CD4-positive, alpha-beta T cell treated with Interferon alpha-2 for 1 hour (primary cell): ENCODE results near the gene ARHGEF28.

Experiments
- DNase-seq, 2 donors: peaks; one replicate each; pipeline ENCODE4 v3.0.0-alpha.2; 2020 to 2022

Gene ARHGEF28

DNA sequence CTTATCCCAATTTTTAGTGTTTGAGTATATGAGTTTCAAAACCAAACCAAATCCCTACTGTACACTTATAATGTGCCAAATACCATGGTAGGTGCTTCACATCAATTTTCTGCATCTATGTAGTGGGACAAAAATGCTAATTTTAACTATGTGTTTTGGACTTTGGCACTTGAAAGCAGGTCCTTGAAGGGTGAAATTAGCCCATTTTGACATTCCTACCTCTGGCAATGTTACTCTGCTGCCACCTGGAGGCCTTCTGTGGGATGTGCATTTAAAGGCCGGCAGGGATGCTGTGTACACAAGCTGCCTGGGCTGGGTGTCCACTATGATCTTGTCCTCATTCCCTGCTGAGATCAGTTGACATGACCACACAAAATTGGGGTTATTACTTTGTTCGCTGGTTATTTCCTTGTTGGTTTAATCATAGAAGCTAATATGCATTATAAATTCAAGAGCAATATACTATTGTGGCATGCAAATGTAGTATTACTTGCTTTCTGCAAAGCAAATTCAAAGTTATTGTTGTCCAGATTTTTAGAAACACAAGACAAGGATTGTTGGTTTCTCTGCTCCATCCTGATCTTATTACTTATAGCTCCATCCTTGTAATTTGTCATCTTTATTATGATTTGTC lies 166.8 kb downstream of the ARHGEF28 start:
- DNase-seq, result peak; percentile 54 to 68

GRCh38 chr5:73793911-73794310 lies 167.9 kb downstream of the ARHGEF28 start:
- DNase-seq, result no peak

GRCh38 chr5:73796164-73797131 lies 170.5 kb downstream of the ARHGEF28 start:
- peak in 1 of 2 donors; percentile 16 for DNase-seq

- DNase-seq, result no peak
These were observed 171.1 kb downstream of the ARHGEF28 start for GRCh38 chr5:73797132-73797510.

GRCh38 chr5:73799401-73799972 lies 173.5 kb downstream of the ARHGEF28 start:
- no peak for DNase-seq

GRCh38 chr5:73801686-73802085 lies 175.7 kb downstream of the ARHGEF28 start:
- DNase-seq, result no peak

GRCh38 chr5:73805449-73805848 lies 179.5 kb downstream of the ARHGEF28 start:
- DNase-seq, result no peak

GRCh38 chr5:73808911-73809310 lies 182.9 kb downstream of the ARHGEF28 start:
- DNase-seq, result no peak

DNA sequence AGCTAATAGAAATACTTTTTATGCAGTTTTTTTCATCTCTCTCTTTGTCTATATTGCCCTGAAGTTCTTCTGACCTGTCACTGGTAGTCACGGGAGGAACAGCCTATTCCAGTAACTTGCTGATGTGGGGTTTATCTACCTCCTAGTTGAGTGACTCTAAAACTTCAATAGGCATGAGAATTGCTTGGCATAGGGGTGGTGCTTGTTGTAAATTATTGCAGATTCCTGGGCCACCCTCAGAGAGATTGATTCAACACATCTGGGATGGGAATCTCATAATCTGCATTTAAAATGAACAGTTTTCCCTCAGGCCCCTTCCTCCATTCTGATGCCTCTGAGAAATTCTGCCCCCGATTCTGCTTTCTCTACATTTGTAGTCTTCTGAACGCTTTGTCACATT lies 184.4 kb downstream of the ARHGEF28 start:
- no peak for DNase-seq

GRCh38 chr5:73812457-73812856 lies 186.5 kb downstream of the ARHGEF28 start:
- DNase-seq, result no peak

DNA sequence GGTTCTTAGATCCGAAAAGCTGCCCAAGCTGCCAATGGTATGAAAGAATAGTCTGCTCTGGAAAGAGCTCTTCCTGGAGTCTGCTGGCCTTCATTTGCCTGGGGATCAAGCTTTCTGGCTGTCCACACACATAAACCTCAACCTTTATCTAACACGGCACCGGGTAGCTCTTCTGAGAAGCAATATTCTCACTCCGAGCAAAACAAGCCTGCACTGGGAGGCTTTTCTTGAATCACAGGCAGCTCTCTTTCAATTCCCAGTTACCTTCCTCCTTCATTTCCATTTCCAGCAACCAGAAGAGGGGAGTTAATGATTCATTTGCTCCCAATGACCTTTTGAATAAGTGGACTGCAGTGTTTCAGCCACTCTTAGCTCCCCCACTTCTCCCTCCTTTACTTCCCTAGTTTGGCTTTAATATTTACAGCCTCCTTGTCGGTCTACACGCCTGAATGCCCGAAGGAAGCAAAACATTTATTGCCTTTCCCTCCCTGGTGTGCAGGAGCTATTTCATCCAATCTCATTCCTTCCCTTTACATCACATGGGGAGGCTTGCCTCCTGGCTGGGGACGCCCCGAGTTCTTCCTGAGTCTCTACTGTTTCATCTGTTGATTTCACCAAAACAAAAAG lies 187.1 kb downstream of the ARHGEF28 start:
- no peak for DNase-seq

- DNase-seq, result no peak
These were observed 188.3 kb downstream of the ARHGEF28 start for GRCh38 chr5:73814233-73814846.

DNA sequence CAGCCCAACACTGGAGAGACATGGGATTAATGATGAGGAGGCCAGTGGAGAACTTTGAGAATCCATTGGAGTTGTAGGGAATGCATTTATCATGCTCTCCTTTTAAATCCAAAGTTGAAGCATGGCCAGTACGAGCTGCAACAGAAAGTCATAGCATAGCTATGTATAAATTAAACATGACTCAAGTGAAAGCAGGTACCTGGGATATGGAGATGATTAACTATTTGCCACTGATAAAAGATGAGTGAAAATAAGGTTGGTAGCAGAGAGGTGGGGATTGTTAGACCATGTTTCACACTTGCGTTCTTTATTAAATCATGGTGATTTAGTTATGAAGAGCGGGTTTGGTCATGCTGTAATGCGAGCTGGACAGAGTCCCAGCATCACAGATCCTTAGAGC lies 189.6 kb downstream of the ARHGEF28 start:
- DNase-seq, result no peak

DNA sequence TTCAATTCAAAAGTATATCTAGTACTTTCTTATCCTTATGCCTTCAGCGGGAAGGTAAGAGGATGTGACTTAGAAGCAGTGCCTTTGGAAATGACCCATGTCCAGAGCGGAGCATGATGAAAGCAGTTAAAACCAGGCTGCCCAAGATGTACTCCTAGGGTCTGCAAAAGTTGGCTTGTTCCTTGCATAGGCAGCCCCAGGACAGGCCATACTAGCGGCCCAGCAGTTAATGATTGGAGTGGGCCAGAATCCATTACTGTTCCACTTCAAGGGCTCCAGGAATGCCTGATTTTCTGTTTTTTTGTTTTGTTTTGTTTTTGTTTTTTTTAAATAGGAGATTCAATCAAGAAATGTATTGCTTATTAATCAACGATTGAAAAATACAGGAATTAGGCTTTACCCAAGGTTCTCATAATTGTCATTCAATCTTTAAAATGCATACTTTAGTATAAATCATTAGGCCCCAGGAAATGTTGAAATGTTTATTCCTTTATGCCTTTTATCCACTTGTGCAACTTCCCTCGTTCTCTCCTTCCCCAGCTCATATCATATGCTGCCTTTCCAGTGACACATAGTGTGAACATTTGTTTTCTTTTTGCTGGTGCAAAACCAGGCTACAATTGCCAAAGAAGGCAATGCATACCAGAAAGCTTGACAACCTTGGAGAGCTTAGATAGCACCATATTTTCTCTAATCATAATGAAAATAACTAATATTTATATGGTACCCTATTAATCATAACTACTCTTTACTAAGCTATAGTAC lies 190.8 kb downstream of the ARHGEF28 start:
- DNase-seq, result no peak

- DNase-seq, result no peak
These were observed 192.4 kb downstream of the ARHGEF28 start for GRCh38 chr5:73818357-73818756.

GRCh38 chr5:73820326-73820725 lies 194.3 kb downstream of the ARHGEF28 start:
- no peak for DNase-seq

- DNase-seq, result no peak
These were observed 195.0 kb downstream of the ARHGEF28 start for GRCh38 chr5:73821003-73821402.

DNA sequence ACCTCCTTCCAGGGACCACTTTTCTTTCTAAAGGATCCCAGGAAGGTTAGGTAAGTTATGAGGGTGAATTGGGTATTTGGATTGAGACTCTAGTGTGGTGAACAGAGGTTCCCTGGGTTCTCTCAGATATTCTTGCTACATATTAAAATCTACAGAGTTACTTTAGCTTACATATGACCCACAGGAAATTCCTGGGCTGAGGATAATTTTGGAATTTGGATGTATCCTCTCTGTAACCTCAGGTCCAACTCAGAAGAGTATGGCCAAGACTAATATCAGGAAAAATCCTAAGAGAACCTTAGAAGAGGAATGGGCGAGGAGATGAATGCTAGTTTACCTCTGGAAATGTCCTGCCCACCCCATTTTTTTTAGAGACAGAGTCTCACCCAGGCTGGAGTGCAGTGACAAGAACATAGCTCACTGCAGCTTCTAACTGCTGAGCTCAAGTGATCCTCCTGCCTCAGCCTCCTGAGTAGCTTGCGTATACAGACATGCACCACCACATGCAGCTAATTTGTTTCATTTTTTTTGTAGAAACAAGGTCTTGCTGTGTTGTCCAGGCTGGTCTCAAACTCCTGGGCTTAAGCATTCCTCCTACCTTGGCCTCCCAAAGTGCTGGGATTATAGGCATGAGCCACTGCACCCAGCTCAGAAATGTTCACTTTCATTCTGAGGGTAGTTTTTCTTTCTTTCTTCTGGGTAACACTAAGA lies 196.4 kb downstream of the ARHGEF28 start:
- DNase-seq, result no peak

- DNase-seq, result no peak
These were observed 197.0 kb downstream of the ARHGEF28 start for GRCh38 chr5:73822989-73823339.

DNA sequence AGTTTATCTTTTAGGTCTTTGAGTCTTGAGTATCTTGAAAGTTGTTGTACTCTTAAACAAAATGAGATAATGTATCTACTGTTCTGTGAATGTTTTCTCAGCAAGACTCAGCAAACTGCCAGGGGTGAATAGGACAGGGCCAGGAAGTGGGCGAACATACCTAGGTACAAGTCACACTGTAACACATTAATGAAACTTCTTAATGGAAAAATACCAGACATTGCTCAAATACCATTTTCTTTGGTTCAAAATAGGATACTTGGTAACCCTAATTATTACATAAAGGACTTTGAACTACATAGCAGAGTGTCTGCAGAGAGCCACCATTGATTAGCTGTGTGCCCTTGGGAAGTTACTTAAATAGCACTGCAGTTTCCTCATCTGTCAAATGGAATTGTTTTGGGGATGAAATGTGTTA lies 197.5 kb downstream of the ARHGEF28 start:
- DNase-seq, result no peak

DNA sequence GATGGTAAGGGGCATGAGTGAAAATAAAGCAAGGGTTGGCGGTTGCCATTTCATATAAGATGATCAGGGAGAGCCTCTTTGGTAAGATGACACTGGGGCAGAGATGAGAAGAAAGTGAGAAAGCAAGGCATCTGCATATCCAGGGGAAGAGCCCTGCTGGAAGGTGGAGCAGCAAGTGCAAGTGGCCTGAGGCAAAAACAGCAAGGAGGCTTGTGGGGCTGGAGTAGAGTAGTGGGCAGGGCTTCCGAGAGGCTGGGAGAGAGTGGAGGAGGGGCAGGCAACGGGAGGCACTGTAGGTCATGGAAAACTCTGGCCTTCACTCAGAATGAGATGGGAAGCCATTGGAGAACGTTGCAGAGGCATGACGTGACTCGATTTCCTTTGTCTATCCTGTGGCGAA lies 199.2 kb downstream of the ARHGEF28 start:
- DNase-seq, result no peak

DNA sequence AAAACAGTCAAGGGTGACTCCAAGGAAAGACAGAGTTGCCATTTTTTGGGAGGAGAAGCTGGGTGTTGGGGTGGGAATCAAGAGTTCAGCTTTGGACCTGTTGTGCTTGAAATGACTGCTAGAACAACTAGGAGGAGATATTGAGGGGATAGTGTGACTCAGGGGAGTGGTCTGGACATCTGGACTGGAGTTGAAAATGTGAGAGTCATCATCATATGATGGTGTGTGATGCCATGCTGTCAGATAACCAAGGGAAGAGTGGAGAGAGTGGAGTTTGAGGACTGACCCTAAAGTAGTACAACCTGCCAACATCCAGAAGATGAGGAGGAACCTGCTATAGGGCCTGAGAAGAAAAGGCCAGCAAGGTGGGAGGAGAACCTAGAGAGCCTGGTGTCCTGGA lies 199.7 kb downstream of the ARHGEF28 start:
- no peak for DNase-seq
